Endothelial cell (in vitro differentiated cells): Measurements from ENCODE around the gene LRRC26. TPM values are rescaled to one million over a fixed set of nuclear protein-coding genes. Genes with fewer than 3 reads are reported as not detected.

ENCODE experiments used
- DNase-seq: peaks from one replicate; pipeline ENCODE4 v3.0.0; 2021; ENCODE audit warnings: low spot score
- H3K27ac Mint-ChIP-seq: one replicate; pipeline ENCODE4 v1.8.0; 2021; ENCODE audit warnings: mixed read lengths, inconsistent platforms; ENCODE audit not compliant: unreplicated experiment
- H3K27me3 Mint-ChIP-seq: one replicate; pipeline ENCODE4 v1.8.0; 2021; ENCODE audit warnings: mild to moderate bottlenecking, moderate library complexity, mixed read lengths, inconsistent platforms; ENCODE audit not compliant: unreplicated experiment
- H3K36me3 Mint-ChIP-seq: one replicate; pipeline ENCODE4 v1.8.0; 2021; ENCODE audit warnings: mild to moderate bottlenecking, low read depth, mixed read lengths, inconsistent platforms; ENCODE audit not compliant: unreplicated experiment
- H3K4me1 Mint-ChIP-seq: one replicate; pipeline ENCODE4 v1.8.0; 2021; ENCODE audit warnings: mild to moderate bottlenecking, mixed read lengths, inconsistent platforms; ENCODE audit not compliant: unreplicated experiment
- H3K4me3 Mint-ChIP-seq: one replicate; pipeline ENCODE4 v1.8.0; 2021; ENCODE audit warnings: mild to moderate bottlenecking, mixed read lengths, inconsistent platforms; ENCODE audit not compliant: unreplicated experiment
- H3K9me3 Mint-ChIP-seq: one replicate; pipeline ENCODE4 v1.8.0; 2021; ENCODE audit warnings: mixed read lengths, inconsistent platforms; ENCODE audit not compliant: unreplicated experiment
- CTCF ChIP-seq: fragments of 200-600 bp; sonication (generic); IDR thresholded peaks from one replicate; pipeline ENCODE4 v1.5.0; 2021; ENCODE audit warnings: antibody characterized with exemption; ENCODE audit not compliant: unreplicated experiment
- total RNA-seq: library from RNA; stranded (reverse); fragmentation: NEBNext Ultra II Directional; extraction: Animal tissue kit (Norgen Biotek cat#: 25700); gene quantifications from one replicate; pipeline ENCODE4 v1.2.1, GENCODE V29; 2021; ENCODE audit not compliant: unreplicated experiment

The LRRC26 gene
- total RNA-seq, 1 donor from 2014 or later: not detected

- Mint-ChIP-seq H3K27me3 (peaks cover 5% of the 10 kb centered on the region), H3K9me3 (no peaks in the 10 kb centered on the region), H3K4me1 (peaks cover 21% of the 10 kb centered on the region), H3K36me3 (no peaks in the 10 kb centered on the region), H3K27ac (no peak overlapping the region), H3K4me3 (peak overlapping the region; percentile 93)
- no peak for DNase-seq
- TF ChIP-seq CTCF: no peak
Observed at GRCh38 chr9:137130176-137130755, 39.6 kb downstream of the LRRC26 start.

GRCh38 chr9:137129456-137130175 lies 40.2 kb downstream of the LRRC26 start:
- Mint-ChIP-seq H3K4me1 (peaks cover 21% of the 10 kb centered on the region), H3K27me3 (peaks cover 5% of the 10 kb centered on the region), H3K4me3 (peak overlapping the region; percentile 89), H3K9me3 (no peaks in the 10 kb centered on the region), H3K36me3 (no peaks in the 10 kb centered on the region), H3K27ac (no peak overlapping the region)
- peak; percentile 83 for DNase-seq
- no peak for TF ChIP-seq CTCF

- no peak for DNase-seq
- Mint-ChIP-seq H3K27ac (peak overlapping the region; percentile 70), H3K4me3 (peak overlapping the region; percentile 89), H3K9me3 (no peaks in the 10 kb centered on the region), H3K36me3 (no peaks in the 10 kb centered on the region), H3K4me1 (peaks cover 21% of the 10 kb centered on the region), H3K27me3 (peaks cover 5% of the 10 kb centered on the region)
- no peak for TF ChIP-seq CTCF
Observed at GRCh38 chr9:137128862-137129455, 40.9 kb downstream of the LRRC26 start.

- Mint-ChIP-seq H3K36me3 (no peaks in the 10 kb centered on the region), H3K27me3 (peaks cover 5% of the 10 kb centered on the region), H3K4me1 (peaks cover 21% of the 10 kb centered on the region), H3K27ac (peak overlapping the region; percentile 70), H3K4me3 (peak overlapping the region; percentile 89), H3K9me3 (no peaks in the 10 kb centered on the region)
- TF ChIP-seq CTCF: no peak
- DNase-seq: no peak
Observed at GRCh38 chr9:137128158-137128861, 41.5 kb downstream of the LRRC26 start.
